Sigmoid colon (tissue), 4 donors: ENCODE measurements around the gene KLHL2.
"Not testable (repeated sequence)": the region's sequence is repeated elsewhere in the genome, so short reads cannot be mapped to it uniquely, and the experiment has no call there.

Experiments
- CTCF ChIP-seq, 4 experiments: fragments of 450-650 bp in 3 of 4; fragments of 200-600 bp in 1 of 4; IDR thresholded peaks; one replicate each; pipeline ENCODE4 v1.5.1; 2016 to 2019; ENCODE audit warnings: antibody characterized with exemption in 4 of 4, mild to moderate bottlenecking in 3 of 4, moderate library complexity in 2 of 4
- POLR2AphosphoS5 ChIP-seq, 4 donors: sonication (generic); formaldehyde crosslinking; IDR thresholded peaks; one replicate each; pipeline ENCODE4 v1.6.1; 2017; ENCODE audit warnings: antibody characterized with exemption in 4 of 4

GRCh38 chr4:165229490-165230200, 22.3 kb downstream of the KLHL2 start:
- not testable (repeated sequence) for TF ChIP-seq CTCF, POLR2AphosphoS5 (IDR thresholded peaks at IDR 0.05)
